Right lobe of liver (tissue), 4 donors: ENCODE results near the gene D2HGDH.

Experiments
- CTCF ChIP-seq, 4 donors: fragments of 200-600 bp in 3 of 4; fragments of 450-650 bp in 1 of 4; IDR thresholded peaks; one replicate each; pipeline versions ENCODE4 v1.5.1 to v1.8.0; 2016 to 2022; ENCODE audit warnings: antibody characterized with exemption in 4 of 4, mild to moderate bottlenecking in 2 of 4
- POLR2A ChIP-seq: fragments of 450-650 bp; IDR thresholded peaks from one replicate; pipeline ENCODE4 v1.6.1; 2017; ENCODE audit warnings: antibody characterized with exemption, mild to moderate bottlenecking
- donor health status: DM: no; HTN: no; CAD: no.
- donor health status: DM: no; HTN: no; CAD: no.
- donor health status: DM: no; HTN: yes; CAD: no.

DNA sequence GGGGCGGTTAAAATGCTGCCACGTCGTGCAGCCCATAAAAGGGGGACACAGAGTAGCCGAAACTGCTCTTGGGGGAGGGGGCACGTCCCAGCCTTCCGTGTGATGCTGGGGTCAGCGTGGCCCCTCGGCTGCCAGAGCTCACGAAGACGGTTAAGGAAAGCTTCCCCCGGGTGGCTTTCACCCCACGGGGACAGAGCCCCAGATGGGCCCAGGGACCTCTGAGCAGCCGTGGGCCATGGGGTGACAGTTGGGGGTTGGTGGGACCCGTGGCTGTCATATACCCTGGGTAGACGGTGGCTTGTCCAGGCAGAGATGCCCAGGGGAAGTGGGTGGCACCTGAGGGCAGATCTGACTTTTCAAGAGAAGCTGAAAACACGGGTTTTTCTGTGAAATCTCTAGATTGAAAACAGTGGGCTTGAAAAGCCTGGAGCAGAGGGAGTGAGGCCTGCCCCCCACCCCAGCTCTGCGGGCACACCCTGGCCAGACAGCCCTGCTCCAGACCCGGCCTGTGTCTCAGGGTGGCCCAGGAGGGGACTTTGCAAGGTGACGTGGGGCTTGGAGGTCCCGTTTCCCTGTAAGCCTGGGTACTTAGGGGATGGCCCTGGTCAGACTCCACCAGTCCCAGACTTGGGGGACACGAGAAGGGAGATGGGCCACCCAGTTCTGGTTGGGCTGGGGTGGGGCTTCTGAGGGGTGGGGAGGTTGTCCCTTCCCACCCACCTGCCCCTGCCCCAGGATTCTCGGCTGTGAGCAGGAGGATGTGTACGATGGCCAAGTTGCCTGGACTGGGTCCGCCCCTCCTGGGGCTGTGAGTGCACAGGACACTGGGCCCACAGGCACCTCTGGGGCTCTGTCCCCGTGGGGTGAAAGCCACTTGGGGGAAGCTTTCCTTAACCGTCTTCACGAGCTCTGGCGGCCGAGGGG lies 75.2 kb downstream of the D2HGDH start:
- no peak for TF ChIP-seq CTCF (IDR thresholded peaks at IDR 0.05)
- TF ChIP-seq POLR2A = no peak
